Measurements from ENCODE around the gene NEUROD6.

The NEUROD6 gene

DNA sequence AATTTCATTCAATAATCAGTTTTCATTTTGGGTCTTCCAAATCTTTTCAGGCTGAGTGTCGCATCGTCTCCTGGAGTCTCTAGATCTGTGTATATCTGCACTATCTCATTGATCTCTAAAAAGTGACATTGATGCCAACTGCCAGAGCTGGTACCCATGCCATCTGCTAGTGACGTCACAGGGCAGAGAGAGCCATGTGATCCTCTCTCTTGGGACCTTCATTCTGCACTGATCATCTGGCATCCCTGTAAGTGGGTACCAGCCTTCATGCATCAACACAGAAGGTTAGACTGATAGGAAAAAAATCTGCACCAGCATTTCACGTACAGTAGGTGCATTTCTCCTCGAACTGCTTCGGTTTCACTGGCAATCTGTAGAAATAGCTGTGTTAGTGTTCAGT is at the start of gene NEUROD6:
Gene NEUROD6, minus strand, starts transcription at position 124 of the 400 bp plus-strand sequence. CDS start 1,458 bp downstream, outside the sequence.
- DNase-seq, result no peak

DNA sequence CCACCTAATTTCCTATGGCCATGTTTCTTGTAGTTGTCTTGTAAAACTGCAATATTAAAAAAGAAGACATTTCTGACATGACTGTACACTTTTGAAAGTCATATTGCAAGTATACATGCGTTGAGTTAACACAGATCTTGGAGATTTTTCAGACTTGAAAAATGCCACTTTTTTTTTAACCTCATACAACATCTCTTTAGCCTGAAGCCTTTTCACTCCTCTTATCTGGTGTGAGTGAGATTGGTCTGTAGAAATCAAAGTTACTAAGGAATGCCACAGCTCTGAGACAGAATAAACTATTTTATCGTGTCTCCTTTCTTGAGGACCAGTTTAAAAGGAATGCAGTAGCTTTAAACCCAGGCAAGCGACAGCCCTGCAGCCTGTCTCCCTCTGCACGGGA is 43.9 kb upstream of the NEUROD6 start:
- no peak for DNase-seq

DNA sequence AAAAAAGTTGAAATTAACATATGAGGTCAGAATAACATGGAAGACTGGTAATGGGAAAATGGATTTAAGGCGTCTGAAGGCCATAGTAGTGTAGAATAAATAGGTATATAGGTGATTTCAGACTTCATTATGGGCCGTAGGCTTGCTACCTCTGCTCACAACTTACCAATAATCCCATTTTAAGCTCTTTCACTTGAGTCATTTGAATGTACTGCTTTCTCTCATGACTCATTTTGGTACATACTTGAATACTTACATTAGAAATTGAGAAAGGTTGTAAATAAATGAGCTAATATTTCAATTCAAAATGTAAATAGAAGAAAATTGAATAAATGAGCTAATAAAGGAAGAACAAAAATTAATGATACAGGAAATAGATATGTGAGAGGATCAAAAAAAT is 42.2 kb upstream of the NEUROD6 start:
- DNase-seq, result no peak

DNA sequence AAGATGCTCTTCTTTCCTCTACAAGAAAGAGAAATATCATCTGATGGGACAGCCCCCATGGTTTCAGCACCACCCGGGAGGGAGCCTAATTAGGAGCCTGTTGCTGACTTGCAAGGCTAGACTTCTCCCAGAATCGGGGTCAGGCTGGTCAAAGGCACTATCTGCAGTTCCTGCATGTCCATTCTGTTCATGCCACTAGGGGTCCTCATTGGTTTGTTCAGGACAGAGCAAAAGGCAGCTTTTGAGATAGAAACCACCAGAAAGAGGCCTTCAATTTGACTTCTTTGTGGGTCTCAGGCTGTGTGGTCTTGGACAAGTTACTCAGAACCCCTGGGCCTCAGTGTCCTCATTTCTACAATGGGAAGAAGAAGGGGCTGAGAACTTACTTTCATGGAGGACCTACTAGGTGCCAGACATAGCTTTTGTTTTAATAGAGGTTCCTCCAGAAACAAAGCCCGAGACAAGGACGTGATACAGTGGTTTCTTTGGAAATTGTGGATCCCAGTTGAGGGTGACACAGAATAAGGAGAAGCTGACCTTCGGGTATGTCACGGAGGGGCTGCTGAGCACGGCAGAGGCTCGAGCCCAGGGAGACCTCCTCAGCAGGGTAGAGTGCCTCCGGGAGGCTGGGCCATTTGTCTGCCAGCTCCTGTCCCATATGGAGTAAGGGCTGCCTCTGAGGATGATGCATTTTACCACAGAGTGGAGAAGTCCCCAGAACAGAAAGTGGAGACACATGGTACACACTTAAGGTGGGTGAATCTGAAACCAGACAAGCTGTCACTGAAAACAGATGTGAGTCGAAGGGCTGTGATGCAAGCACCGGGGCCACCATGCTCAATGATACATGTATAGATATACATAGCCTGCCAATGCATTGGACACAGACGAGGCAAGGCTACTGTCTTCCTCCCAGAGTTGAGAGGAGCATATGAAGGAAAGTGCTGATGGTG is 33.1 kb upstream of the NEUROD6 start:
- DNase-seq, result peak; percentile 70

DNA sequence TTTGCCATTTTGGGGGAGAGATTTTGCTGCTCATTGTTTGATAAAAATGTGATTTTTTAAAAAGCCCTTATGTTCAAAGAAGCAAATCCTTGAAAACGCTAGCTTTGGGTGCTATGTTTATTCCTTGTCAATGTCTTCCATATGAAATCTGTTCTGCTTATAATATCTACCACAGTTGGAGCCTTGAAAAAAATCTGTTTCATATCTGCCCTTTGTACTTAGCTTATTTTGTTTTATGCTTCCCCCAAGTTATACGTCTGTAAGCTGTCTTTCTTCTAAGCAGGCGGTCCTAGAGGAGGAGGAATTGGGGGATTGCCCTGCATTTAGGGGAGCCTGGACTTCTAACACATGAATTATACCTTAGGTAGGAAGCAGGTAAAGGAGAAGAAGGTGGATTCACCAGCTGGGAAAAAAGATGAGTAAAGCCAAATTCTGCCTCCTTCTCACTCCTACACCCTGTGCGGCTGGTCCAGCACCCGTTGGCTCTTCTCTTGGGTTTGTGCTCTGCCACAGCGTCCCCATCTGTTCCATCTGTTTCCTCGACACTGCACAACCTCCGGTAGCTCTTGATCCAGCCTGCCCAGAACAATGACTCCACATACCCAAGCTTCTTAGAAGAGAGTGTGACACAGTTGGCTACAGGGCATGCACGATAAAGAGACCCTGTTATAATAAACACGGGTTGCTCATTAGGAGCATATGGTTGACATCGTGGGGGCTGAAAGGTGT is 31.9 kb upstream of the NEUROD6 start:
- DNase-seq, result no peak

DNA sequence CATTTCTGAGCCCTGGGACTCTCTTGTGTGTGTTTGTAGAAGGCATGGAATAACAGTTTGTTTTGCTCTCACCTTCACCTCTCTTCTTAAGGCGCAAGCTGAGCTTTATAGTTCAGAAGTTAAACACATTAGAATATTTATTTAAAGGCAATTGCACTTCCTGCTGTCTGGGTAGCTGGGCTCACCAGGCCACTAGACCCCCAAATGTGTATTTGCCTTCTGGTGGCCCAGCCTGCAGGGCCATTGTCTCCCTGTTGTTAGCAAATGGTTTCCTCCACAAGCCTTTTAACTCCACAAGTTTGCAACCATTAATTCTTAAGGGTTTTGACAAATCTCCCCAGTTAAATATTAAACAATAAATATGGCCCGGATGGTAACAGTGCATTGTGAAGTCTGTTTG is 31.1 kb upstream of the NEUROD6 start:
- no peak for DNase-seq

DNA sequence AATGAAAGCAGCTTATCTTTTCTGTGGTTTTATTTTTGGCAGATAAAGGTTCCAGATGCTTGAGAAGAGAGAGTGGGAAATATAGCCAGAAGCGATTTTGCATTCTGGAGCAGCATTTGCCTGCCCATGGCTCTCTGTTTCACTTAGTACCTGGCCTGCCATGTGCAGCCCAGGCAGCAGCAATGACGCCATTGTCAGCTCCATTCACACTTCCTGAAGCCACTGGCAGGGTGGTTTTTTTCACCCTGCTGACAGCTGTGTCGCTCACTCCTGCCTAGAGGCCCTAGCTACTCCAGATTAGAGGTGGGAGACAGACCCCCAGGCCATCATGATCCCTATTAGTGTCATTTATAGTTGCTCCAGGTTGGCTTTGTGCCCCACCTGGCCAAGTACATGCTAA is 30.1 kb upstream of the NEUROD6 start:
- no peak for DNase-seq

DNA sequence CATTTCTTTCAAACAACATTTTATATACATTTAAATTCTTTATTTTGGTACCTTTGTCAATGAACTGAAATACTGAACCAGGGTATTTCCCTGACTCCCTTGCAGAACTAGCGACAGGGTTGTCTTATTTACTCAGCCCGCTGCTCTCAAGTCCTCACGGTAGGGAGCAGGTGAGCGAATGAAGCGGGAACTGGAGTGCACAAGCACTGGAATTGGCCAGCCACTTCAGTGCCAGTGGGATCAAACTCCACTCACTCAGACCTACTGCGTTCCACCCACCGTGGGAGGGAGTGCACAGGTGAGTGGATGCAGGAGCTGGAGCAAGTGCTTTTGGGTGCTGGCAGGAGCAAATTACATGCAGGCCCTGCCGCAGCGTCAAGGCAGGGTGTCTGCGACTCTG is 28.1 kb upstream of the NEUROD6 start:
- no peak for DNase-seq

DNA sequence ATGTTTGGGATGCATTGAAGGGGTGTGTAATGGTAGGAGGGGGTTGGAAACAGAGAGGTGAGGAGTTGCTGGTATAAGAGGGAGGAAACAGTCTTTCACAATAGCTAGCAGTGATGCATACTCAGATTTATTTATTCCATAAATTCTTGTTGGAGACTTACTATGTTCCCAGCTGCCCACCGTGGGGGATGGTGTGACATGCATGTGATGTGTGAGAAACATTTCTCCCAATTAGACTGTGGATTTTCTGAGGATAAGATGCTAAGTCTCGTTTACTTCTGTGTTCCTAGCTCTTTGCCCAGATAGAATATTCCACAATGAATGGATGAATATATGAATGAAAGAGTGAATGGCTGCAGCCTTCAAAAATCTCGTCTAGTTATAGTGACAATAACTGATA is 23.0 kb upstream of the NEUROD6 start:
- DNase-seq, result no peak

DNA sequence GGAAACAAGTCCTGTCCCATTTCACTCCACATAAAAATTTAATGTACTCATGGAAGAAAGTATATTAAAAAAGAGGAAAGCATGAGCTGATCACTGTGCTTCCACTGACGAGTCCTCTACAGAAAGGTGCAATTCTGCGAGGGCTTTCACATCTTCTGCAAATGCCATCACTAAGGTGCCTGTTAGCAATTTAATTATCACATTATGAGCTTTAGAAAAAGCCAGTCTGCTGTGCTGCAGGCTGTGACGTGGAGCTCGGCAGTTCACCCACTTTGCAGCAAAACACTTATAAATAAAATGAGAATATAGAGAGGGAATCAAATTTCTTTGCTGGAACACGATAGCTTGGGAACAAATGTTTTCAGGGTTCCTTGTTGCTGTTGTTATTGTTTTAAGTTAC is 22.5 kb upstream of the NEUROD6 start:
- no peak for DNase-seq

DNA sequence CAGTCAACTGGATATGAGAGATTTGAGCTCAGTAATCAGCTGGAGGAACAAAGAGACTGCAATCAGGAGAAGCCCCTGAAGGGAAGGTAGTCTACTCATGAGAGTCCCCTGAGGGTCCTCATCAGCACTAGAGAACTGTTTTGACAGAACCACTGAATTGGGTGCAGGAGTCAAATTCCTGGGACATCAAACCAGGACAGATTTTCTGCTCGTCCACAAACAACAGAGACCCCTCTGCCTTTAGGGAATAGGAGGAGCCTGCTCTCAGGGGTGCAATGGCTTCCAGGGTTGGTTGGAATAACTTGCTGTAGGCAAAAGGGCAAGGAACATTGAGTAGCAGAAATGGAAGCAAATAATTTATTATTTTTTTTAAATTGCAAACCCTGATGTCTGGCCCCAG is 21.9 kb upstream of the NEUROD6 start:
- DNase-seq, result no peak

DNA sequence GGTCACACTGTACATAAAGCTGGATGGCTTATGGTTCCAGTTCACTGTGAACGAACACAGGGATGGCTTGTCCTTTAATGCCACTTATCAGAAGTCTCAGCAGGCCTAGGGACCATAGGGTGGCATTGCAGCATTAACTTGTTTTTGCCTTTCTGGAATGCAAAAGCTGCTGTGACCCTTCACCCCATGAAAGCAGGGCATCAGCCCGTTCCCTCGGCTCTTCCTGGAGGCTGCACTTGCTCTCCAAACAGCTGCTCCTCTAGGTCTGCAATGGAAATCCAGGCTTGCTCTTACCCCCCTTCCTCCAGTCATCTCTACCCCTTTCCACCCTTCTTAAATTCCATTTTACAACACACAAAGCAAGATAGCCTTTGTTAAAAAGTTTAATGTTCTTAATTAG is 17.9 kb upstream of the NEUROD6 start:
- no peak for DNase-seq

DNA sequence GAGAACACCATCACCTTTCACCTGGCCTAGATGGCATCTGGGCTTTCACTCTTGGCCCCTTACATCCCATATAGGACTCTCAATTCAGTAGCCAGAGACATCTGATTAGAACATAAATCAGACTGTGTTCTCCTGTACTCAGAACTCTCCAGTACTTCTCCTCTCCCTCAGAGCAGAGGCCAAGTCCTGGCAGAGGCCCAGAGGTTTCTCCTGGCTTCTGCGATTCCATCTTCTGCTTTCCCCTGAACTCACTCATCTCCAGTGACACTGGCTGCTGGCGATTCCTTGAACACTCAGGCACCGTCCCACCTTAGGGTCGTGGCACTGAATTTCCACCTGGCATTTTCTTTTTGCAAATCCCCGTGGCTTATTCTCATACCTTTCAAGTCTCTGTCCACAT is 4.9 kb upstream of the NEUROD6 start:
- DNase-seq, result no peak

DNA sequence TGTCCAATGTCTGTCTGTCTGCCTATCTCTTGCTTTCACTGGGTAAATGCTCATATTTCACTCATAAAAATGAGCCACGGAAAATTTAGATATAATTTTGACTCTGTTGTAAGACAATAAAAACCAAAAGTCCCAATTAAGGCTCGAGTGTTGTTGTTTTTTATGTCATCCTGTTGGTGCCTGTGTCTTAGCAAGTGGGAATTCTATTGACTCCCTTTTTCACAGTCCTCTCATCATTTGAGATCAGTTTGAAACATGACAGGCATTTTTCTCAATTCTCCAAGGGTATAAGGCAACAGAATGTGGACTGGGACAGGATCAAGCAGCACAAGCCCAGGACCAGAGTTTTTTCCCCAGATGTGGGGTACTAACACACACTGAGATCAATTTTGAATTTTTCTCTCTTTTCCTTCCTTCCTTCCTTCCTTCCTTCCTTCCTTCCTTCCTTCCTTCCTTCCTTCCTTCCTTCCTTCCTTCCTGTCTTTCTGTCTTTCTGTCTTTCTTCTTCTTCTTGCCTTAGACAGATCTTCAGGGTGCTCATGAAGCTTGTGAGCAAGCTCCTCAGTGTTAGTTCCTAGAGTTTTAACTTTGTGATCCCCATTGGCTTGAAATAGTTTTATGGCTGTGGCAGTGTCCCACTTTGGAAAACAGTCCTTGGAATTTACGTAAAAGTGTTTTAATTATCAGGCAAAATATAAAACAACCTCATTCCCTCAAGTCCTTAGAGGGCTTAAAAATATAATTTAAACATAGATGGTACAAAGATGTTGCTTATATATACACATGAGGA is 3.2 kb upstream of the NEUROD6 start:
- no peak for DNase-seq

DNA sequence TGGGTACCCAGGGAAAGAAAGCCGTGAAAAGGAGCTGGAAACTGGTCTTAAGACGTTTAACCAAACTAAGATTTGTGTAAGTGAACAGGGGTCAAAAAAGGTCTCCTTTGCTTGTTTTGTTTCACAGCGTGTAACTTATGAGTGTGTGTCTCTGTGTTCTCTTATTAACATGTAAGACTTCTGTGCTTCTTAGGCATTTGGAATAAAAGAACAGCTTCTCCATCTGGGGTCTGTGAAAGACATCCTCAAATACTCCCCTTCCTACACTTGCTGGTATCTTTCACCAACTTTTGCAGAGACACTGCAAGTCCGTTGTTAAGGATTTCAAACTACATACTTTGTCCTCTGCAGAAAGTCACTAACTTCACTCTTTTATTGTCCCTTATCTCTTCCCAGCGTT is 615 bp upstream of the NEUROD6 start:
- DNase-seq, result no peak

DNA sequence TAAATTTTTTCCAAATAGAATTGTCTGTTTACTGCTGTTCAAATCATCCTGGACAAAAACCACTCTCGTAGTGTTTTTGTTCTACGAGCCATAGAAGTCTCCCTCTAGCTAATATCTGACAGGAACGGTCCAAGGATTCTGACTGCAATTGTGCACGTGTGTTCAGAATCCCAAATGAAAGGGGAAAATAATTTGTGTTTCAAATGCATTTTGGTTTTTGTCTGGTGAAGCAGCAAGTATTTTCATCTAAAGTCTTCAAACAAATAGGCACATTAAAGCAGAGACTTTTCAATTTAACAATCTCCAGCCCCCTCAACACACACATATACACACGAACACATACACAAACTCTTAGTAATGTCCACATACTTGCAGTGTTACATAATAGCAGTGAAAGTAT is 475 bp downstream of the NEUROD6 start:
- DNase-seq, result no peak

DNA sequence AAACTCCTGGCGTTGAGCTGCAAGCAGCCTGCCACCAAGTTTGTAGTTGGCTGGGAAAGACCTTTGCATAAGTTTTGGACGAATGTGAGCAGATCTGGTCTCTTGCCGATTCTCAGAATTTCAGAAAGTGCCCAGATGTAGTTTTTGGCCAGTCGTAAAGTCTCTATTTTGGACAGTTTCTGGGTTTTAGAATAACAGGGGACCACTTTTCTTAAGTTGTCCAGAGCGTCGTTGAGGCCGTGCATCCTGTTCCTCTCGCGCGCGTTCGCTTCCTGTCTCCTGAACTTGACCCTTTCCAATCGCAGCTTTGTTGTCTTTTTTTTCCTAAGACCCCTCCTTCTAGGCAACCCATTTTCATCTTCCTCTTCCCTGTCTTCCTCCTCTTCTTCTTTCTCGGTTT is 1.8 kb downstream of the NEUROD6 start:
- no peak for DNase-seq

DNA sequence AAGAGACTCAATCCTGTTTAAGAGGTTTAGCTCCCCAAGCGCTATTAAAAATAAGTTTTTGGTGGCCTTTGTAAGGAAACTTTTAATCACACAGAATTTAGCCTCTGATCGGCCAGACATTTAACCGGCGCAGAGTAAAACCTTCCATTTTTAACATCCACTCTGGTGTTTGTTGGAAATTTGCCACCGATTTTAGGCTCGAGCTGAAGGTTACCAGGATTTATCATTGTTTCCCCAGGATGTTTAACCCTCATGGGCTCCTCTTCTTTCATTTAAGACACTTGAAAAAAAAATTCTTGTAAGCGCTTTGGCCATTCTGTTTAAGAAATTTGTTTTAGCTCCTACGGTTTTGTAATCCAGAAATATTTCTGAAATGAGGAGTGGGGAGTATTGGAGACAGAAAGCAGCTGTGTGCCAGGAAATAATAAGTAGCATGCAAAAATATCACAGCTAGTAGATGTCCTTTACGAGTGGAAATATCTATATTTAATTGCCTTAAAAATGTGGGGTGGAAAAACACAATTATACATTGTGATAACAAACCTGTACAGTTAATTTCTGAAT is 3.4 kb downstream of the NEUROD6 start:
- no peak for DNase-seq

DNA sequence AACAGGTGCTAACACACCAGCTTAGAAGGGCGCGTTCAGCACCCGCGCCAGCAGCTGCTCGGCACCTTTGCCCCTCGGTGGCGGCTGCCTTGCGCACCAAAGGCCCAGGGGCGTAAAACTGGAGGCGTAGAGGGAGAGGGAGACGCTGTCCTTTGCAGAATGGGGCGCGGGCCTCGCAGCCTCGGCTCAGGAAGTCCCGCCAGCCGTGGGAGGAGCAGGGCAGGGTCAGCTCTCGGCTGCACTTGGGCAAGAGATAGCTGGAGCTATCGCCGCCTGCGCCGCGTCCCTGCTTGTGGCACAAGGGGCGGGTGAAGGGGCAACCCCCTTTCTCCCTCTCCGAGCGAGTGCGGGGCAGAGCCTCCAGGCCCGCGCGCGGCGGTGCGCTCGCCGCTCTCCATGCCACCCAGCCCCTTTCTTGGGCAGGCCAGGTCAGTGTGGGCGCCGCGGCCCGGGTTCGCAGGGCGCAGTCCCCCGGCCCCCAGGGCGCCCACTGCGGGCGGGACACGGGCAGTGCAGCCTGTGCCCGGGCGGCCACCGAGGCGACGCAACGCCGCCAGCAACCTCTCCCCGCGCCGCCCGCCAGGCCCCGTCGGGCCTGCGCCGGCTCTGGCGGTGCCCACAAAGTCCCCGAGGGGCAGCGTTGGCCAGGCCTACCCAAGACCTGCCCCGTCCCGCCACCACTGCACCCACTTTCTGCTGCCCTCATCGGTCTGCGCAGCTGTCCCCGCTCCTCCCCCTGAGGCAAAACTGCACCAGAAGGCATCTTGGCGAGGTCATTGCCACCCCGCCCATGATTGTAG is 4.1 kb downstream of the NEUROD6 start:
- no peak for DNase-seq

DNA sequence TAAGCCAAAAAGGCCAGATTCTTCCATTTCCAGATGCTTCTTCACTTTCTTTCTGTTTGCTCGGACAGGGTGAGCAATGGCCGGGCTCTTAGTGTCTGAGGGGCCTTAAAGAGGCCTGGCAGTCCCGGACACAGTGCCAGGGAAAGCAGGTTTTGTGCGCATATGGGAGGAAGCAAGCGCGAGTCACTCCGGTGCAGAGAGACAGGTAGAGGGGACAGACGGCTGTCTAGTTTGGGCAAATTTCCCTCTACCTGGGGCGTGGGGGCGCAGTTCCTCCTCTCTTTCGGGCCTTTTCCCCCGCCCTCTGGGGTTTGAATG is 4.7 kb downstream of the NEUROD6 start:
- no peak for DNase-seq

DNA sequence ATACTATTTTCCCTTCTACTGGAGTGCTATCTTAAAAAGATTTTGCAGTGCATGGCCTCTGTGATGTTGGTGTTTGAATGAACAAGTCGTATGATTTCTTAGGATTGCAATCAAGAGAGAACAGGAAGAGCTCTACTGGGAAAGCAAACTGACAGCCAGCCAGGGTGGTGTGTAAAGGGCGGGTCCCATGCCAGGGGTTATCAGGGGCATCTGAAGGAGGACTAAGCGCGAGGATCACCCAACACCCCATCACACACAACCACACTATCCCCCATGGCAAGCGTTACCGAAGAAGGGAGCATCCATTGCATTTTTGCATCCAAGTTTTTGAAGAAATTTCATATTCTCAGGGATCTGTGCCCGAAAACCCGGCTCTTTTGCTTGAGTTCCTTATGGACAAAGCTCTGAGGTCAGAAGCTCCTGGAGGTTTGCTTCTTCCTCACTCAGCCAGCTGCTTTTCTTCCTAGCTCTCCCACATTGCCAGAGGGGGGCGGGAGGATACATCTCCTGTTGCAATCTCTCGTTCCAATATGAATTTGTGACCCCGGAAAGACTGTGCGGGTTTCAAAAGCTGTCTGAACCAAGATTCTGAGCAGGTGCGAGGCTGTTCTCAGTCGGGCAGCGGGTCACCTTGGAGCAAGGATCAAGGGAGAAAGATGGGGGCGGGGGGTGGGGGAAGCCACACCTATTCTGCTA is 5.2 kb downstream of the NEUROD6 start:
- no peak for DNase-seq

DNA sequence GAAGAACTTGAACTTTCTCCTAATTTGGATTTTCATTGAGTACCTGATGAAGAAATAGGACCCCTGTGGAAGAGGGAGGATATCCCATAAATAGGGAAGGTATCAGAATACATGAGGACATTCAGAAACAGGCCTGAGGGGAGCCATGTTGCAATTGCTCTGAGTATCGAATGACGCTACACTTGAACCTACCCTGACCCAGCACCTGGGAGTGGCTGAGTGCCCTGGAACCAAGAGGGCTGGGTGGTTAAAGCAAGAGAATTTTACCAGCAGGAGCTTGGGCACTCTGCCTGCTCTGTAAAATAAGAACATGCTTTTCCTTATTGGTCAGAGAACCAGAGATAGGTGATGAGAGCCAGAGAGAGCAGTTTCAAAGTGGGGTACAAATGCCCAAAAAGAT is 7.2 kb downstream of the NEUROD6 start:
- no peak for DNase-seq

All from RPMI8226 (cell line).